DOHH2 (cell line): ENCODE measurements around the gene CPNE6.

Source experiments
- H3F3A ChIP-seq: fragments of 200-600 bp; sonication (generic), shearing (Covaris generic); 2 replicates; pipeline ENCODE4 v1.6.0; 2016; ENCODE audit warnings: antibody characterized with exemption, mild to moderate bottlenecking; ENCODE audit not compliant: control insufficient read depth, insufficient read depth
- H3K27ac ChIP-seq: fragments of 200-600 bp; sonication (generic); 2 replicates; pipeline ENCODE4 v1.5.1; 2014; ENCODE audit warnings: low read depth, mild to moderate bottlenecking, low read length, moderate library complexity
- H3K27me3 ChIP-seq: fragments of 200-600 bp; sonication (generic); 2 replicates; pipeline ENCODE4 v1.6.1; 2014; ENCODE audit warnings: mild to moderate bottlenecking, low read length, mixed read lengths; ENCODE audit not compliant: control insufficient read depth
- H3K36me3 ChIP-seq: fragments of 200-600 bp; sonication (generic); 2 replicates; pipeline ENCODE4 v1.6.1; 2014; ENCODE audit warnings: mild to moderate bottlenecking, low read length, moderate library complexity, mixed read lengths; ENCODE audit not compliant: control insufficient read depth
- H3K4me1 ChIP-seq: fragments of 200-600 bp; sonication (generic); 2 replicates; pipeline ENCODE4 v1.6.1; 2014; ENCODE audit warnings: mild to moderate bottlenecking, low read length, mixed read lengths; ENCODE audit not compliant: control insufficient read depth
- H3K4me2 ChIP-seq: fragments of 200-600 bp; sonication (generic); 2 replicates; pipeline ENCODE4 v1.6.0; 2014; ENCODE audit warnings: mild to moderate bottlenecking, low read length, moderate library complexity
- H3K4me3 ChIP-seq: fragments of 200-600 bp; sonication (generic); 2 replicates; pipeline ENCODE4 v1.5.1; 2014; ENCODE audit warnings: mild to moderate bottlenecking, low read length, mixed read lengths
- H3K79me2 ChIP-seq: fragments of 200-600 bp; sonication (generic); 2 replicates; pipeline ENCODE4 v1.6.1; 2014; ENCODE audit warnings: mild to moderate bottlenecking, low read length, mixed read lengths; ENCODE audit not compliant: control insufficient read depth
- H3K9me2 ChIP-seq: fragments of 200-600 bp; sonication (generic); replicated peaks from 2 replicates; pipeline ENCODE4 v1.6.1; 2014; ENCODE audit warnings: mild to moderate bottlenecking, low read length, mixed read lengths; ENCODE audit not compliant: control insufficient read depth
- H3K9me3 ChIP-seq: fragments of 200-600 bp; sonication (generic); 2 replicates; pipeline ENCODE4 v1.6.1; 2014; ENCODE audit warnings: antibody characterized with exemption, low read length, mixed read lengths; ENCODE audit not compliant: control insufficient read depth, insufficient read depth
- H4K20me1 ChIP-seq: fragments of 200-600 bp; sonication (generic); 2 replicates; pipeline ENCODE4 v1.6.0; 2014; ENCODE audit warnings: low read depth, mild to moderate bottlenecking, antibody characterized with exemption, low read length, moderate library complexity; ENCODE audit not compliant: control insufficient read depth, insufficient read depth
- CTCF ChIP-seq: fragments of 200-600 bp; sonication (generic); IDR thresholded peaks from one replicate; pipeline ENCODE4 v1.5.1; 2014; ENCODE audit warnings: antibody characterized with exemption, mild to moderate bottlenecking, low read depth, low read length; ENCODE audit not compliant: poor library complexity, severe bottlenecking
- EZH2phosphoT487 ChIP-seq: fragments of 200-600 bp; sonication (generic); IDR thresholded peaks from 2 replicates; pipeline ENCODE4 v1.6.1; 2017; ENCODE audit warnings: borderline replicate concordance, mild to moderate bottlenecking, antibody characterized with exemption, low read length, moderate library complexity, mixed read lengths

Gene CPNE6

GRCh38 chr14:24110060-24110459 is 38.7 kb downstream of the CPNE6 start:
- H3F3A ChIP-seq: peaks cover 17% of the 10 kb centered on the region
- peaks cover 15% of the 10 kb centered on the region for H3K4me1 ChIP-seq
- H3K4me3 ChIP-seq: no peak overlapping the region
- no peaks in the 10 kb centered on the region for H3K9me3 ChIP-seq
- no peak overlapping the region for H3K4me2 ChIP-seq
- peaks cover 7% of the 10 kb centered on the region for H3K79me2 ChIP-seq
- no peak overlapping the region for H3K27ac ChIP-seq
- no peaks in the 10 kb centered on the region for H4K20me1 ChIP-seq
- peaks cover 5% of the 10 kb centered on the region; the same call in 1 of the 2 replicates for H3K36me3 ChIP-seq
- TF ChIP-seq CTCF (no peak), EZH2phosphoT487 (no peak)
- no peaks in the 10 kb centered on the region for H3K27me3 ChIP-seq
- H3K9me2 ChIP-seq: no peaks in the 10 kb centered on the region

GRCh38 chr14:24110523-24110922 is 39.2 kb downstream of the CPNE6 start:
- no peaks in the 10 kb centered on the region for H3K27me3 ChIP-seq
- H3K9me3 ChIP-seq: no peaks in the 10 kb centered on the region
- peaks cover 6% of the 10 kb centered on the region; the same call in 1 of the 2 replicates for H3K36me3 ChIP-seq
- no peak overlapping the region for H3K4me3 ChIP-seq
- H3K9me2 ChIP-seq: no peaks in the 10 kb centered on the region
- no peak overlapping the region for H3K4me2 ChIP-seq
- H3K79me2 ChIP-seq: peaks cover 11% of the 10 kb centered on the region
- peaks cover under 1% of the 10 kb centered on the region; the same call in 1 of the 2 replicates for H4K20me1 ChIP-seq
- H3F3A ChIP-seq: peaks cover 17% of the 10 kb centered on the region
- TF ChIP-seq CTCF: no peak
- TF ChIP-seq EZH2phosphoT487: no peak
- peaks cover 17% of the 10 kb centered on the region for H3K4me1 ChIP-seq
- H3K27ac ChIP-seq: no peak overlapping the region

- Histone ChIP-seq H3K4me1 (peaks cover 28% of the 10 kb centered on the region), H3K9me2 (no peaks in the 10 kb centered on the region), H3K27ac (peak overlapping the region; percentile 90), H3K4me3 (peak overlapping the region; percentile 93), H3K36me3 (peaks cover 32% of the 10 kb centered on the region), H3K79me2 (peaks cover 24% of the 10 kb centered on the region), H3F3A (peaks cover 17% of the 10 kb centered on the region), H3K4me2 (peak overlapping the region; percentile 93), H4K20me1 (peaks cover 4% of the 10 kb centered on the region; the same call in 1 of the 2 replicates), H3K27me3 (no peaks in the 10 kb centered on the region), H3K9me3 (no peaks in the 10 kb centered on the region)
- no peak for TF ChIP-seq CTCF
- TF ChIP-seq EZH2phosphoT487: no peak
Measured at GRCh38 chr14:24113379-24113800, 42.0 kb downstream of the CPNE6 start.
